DMS79 (cell line): ENCODE results near the gene SETD4.
"Not testable (repeated sequence)": the region's sequence is repeated elsewhere in the genome, so short reads cannot be mapped to it uniquely, and the experiment has no call there.

Experiments used
- DNase-seq: peaks from one replicate; lab custom pipeline; 2025; lab: John Stamatoyannopoulos, UW

Gene SETD4

DNA sequence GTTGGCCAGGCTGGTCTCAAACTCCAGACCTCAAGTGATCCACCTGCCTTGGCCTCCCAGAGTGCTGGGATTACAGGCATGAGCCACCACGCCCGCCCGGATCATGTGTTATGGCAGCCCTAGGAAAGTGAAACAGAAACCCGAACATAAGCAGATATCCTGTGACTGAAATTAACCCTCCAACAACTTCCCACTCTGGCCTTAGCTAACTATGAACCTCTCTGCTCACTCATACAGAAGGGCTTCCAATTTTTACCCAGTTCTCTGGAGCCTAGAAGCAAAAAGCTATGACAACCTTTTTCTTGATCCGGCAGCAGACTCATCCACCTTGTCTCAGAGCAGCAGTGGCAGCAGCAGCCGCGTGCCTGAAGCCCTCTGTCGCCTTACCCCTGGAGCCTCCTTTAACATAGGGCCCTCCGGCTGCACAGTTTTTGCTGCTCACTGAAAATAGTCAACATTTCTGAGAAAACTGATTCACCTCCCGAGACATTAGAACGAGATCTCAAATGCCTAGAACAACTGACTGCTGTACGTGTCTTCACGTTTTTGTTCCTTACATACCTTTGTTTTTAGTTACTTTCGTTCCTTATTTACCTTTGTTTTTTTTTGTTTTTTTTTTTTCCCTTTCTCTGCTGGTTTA lies 18.8 kb upstream of the SETD4 start:
- DNase-seq, result no peak

DNA sequence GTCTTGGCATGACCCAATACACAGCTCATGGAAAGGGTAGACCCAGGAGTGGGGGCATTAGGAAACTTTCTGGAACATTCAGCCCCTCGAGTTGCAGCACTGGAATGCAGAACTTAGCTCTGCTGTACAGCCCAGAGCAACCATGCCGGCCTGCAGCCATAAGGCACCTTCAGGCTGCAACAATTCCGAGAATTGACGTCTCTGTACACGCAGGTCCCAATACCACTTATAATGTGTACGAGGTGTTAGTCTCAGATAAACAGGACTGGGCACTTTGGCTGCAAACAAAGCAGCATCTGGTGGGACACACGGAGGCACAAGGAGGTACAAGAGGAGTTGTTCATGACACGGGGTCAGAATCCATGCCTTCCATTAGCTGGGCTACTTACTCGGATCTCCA lies 17.4 kb upstream of the SETD4 start:
- no peak for DNase-seq

DNA sequence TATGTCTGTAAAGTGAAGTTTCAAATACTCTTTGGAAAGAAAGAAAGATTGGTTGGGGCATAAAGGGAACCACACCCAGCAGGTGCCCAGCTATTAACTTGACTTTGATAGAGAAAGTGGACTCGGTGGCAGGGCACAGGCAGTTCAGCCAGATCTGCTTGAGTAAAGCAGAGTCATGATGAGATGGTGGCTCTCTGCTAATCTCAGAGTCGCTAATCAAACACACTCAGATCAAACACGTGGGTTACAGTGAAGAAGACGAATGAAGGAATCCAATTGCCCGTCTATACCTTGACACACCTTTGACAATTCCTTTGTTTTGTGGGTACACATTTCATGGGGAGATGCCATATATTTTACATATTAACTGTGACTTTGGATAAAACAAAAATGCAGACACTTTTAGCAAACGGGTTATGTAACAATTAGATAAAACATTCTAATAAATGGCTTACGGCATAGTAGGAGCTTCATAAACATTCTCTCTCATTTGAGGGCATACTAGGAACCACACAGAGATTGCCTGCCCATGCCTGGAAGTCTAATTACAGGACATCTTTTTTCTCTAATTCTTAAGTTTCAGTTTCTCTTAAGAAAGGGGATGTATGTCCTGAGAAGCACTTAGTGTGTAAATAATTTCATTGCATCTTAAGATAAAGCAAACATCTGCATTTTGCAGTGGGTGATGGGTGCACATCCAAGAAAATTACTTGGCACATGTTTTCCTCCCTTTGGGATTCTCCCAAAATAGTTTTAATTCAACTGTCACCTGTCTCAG lies 16.7 kb upstream of the SETD4 start:
- no peak for DNase-seq

GRCh38 chr21:36075953-36076352 lies 15.6 kb upstream of the SETD4 start:
- no peak for DNase-seq

DNA sequence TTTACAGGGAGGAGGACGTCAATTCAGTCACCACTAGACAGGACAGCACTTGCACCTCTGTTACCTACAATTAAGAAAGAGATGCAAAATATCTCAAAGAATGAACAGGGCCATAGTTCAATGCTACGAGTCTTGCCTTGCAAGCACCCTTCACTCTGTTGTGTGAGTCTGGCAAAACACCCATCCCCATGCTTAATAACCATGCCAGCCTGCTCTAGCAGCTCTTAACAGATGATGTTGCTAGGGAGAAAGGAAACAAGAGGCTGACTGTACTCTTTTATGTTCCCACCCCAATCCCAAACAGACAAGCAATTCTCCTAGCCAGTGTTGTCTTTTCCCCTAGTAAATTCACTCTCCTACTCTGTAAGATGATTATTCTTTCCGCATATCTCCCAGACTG lies 14.8 kb upstream of the SETD4 start:
- DNase-seq, result no peak

DNA sequence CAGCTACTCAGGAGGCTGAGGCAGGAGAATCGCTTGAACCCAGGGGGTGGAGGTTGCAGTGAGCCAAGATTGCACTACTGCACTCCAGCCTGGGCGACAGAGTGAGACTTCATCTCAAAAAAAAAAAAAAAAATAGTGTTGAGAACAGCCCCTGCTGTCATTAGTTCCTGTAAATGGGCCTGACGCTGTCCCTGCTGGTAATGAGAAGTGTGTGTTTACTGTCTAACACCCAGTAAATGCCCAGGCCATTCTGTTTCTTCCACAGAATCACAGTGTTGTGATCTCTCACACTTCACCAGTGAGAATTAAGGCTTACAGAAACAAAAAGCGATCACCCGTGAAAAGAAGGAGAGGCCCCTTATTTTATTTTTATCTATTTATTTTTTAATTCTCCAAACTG lies 13.6 kb upstream of the SETD4 start:
- DNase-seq, result not testable (repeated sequence)

DNA sequence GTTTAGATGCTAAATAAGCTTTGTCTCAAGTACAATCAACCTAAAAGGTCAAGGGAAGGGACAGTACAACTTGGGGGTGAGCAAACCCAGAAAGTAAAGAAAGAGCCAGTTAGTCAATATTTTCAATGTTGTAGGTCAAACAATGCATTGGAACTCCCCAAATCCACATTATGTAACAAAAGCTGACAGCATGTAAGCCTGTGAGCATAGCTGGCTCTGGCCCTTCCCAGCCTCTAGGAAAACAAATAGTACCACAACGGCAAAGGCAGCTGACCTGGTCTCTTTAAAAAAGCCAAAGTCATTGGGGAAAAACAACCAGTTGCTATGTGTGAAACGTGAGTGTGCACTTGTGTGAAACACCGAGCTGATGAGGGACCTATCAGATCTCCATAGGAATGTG lies 12.9 kb upstream of the SETD4 start:
- DNase-seq, result no peak

- DNase-seq, result no peak
Measured at GRCh38 chr21:36072453-36073162, 12.3 kb upstream of the SETD4 start.

- no peak for DNase-seq
Measured at GRCh38 chr21:36070999-36071398, 10.7 kb upstream of the SETD4 start.

- DNase-seq, result peak; percentile 66
Measured at GRCh38 chr21:36069713-36070583, 9.6 kb upstream of the SETD4 start, which contains the start of gene CBR1. CBR1 (plus strand) TSS chr21:36070024; CDS start chr21:36070116, 92 bp downstream.

DNA sequence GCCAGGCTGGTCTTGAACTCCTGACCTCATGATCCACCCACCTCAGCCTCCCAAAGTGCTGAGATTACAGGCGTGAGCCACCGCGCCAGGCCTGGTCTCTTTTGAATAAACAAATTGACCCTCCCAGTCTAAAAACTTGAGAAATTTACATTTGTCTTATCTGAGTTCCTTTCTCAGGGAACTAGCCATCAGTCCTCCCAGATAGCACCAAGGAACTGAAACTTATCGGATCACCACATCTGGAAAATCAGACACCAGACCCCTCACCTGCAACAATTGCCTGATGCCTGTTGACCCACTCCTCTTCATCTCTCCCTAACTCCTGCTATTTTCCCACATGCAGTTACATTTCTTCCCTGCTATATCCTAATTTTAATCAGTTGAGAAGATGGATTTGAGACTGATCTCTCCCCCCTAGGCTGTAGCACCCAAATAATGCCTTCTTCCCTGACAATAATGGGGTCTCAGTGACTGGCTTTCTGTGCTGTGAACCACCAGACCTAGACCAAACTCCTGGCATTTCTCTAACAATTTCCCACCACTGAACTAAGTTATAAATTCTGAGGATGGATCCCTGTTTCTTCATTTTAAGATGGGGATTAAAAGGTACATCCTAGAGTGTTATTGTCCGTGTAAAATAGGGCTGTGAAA lies 8.5 kb upstream of the SETD4 start:
- no peak for DNase-seq

DNA sequence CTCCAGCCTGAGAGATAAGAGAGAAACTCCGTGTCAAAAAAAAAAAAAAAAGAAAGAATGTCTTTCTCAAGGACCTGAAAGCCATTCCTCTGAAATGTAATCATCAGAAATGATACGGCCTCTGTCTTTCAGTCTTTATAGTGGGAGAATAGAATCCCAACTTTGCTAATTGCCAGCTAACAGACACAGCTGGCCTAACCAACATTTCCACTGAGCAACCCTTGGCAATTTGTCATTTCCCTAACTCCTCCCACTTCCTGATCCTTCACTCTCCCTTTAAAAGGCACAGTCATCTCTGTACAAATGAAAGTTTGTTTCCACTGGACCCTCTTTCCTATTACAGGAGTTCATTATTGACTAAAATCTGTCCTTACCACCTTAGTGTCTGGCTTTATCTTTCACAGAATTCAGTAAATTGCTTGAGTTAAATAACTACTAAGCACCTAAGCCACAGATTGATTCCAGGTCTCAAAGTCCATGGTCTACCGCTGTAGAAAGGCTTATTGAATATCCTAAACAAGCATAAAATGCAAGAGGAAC lies 5.2 kb upstream of the SETD4 start:
- DNase-seq, result no peak

GRCh38 chr21:36064085-36064460 lies 3.7 kb upstream of the SETD4 start:
- DNase-seq, result no peak

- no peak for DNase-seq
Measured at GRCh38 chr21:36063375-36064084, 3.2 kb upstream of the SETD4 start.

DNA sequence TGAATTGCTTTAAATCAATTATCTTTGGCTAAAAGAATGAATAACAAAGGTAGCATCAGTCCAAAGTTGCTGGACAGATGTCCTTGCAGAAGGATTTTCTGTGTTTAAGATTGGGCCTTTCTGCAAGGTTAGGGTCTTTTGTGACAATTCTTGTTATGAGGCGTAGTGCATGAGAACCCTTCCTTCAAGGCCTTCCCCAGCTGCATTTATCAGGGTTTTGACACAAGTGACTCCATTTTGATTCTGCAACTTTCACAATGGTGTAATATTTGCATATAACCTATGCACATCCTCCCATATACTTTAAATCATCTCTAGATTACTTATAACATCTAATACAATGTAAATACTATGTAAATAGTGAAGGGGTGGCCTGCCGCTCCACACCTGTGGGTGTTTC lies 1.1 kb upstream of the SETD4 start:
- no peak for DNase-seq

DNA sequence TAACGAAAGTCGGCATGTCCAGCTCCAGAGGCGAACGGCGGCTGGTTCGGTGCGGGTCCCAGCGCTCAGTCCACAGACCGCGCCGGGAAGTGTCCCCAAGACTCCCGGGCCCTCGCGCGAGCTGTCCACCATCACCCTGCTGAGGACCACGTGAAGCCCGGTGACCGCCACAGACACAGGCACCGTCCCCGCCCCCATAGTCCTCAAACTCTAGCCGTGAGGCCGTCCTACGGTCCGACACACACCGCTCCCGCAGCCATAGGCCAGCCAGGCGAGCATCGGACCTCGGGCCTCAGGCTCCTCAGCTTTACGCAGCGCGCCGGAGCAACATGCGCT lies 535 bp downstream of the SETD4 start:
- DNase-seq, result no peak

DNA sequence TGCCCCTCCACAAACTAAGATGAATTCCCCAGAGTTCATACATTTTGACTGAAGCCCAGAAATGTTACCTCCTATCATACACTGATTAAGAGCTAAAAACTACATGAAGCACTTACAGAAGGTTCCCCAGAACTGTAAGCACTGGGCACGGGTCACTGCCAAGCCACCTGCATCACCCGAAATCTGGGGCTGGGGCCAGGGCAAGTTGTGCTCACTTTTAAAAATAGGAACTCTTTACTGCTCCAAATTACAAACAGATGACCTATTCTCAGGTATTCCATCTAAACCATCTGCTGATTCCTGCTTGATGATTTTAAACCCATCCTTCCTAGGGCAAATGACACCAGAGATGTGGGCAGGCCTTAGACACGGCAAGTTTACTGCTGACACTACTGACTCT lies 4.8 kb downstream of the SETD4 start:
- DNase-seq, result no peak

DNA sequence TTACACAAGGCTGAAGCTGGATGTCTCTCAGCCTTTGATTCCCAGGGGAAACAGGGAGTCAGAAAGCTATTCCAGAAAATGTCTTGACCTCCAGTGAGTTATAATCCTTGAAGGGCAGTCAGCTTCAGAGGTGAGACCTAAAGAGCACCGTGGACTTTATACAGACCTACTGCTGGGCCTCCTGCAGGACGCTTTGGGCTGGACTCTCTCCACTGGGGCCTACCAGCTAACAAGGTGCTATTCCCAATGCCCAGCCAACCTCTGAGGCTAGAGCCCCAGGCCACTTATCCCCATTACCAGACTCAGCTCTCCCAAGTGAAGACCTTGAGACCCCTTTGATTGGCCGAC lies 6.6 kb downstream of the SETD4 start:
- no peak for DNase-seq

DNA sequence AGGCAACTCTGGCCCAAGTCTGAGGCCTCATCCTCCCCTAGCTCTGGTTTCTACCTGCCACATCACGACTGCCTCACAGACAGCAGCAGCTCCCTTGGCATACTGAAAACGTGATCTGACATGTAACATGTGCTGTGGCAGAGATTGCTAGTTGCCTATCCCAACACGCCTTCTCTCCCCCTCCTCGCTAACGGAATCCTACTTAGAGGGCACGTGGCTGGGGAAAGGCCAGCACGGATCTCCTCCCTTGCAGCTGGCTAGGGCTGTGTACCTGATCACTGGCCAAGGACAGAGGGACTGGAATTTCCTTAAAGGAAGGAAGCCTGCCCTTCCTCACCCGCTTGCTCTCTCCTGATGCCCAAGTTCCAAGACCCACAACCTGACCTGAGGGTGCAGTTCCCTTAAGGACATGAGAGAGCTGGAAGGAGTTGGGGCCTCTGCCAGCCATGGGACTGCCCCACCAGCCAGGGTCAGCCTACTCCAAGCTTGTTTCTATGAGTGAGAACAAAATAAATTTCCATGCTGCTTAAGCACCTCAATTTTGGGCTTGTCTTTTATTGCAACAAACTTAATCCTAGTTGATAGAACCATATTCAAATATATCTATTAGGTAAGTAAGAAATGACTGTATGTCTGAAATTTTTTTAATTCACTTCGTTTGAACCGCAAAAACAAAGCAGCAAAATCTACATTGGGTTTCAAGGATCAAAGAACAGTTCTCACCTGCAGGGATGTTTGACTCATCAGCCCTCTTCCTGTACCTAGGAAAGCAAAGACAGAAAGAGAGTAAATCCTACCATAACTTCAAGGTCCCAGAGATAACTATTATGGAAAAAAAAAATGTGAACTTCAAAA lies 7.2 kb downstream of the SETD4 start:
- no peak for DNase-seq

- DNase-seq, result no peak
Measured at GRCh38 chr21:36048357-36048756, 12.0 kb downstream of the SETD4 start.
